ENCODE results near the gene ARHGEF12.

ARHGEF12 gene

GRCh38 chr11:120523196-120523595 is 187.0 kb downstream of the ARHGEF12 start:
- DNase-seq, result no peak

DNA sequence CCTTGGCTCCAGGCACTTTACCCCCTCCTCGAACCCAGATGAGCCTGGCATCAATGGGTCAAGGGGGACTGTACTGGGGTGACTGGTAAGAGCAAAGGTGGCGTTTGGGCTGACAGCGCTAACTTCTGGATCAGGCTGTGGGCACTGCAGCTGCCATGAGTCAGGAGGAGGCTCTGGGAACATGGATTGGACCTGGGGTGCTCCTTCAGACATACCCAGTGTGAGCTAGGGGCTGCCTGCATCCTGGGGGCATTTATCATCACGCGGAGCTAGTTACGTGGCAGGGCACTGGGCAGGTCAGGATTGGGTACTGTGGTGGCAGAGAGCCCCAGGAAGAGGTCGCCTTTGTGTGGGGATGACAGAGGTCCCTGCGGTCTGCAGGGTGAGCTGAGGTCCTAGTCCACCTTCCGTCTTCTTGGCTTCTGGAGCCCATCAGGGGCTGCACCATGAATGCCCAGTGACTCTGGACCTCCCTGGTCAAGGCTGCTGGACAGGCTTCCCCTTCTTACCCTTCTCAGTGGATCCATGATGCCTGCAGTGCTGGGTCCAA is 188.4 kb downstream of the ARHGEF12 start:
- no peak for DNase-seq

DNA sequence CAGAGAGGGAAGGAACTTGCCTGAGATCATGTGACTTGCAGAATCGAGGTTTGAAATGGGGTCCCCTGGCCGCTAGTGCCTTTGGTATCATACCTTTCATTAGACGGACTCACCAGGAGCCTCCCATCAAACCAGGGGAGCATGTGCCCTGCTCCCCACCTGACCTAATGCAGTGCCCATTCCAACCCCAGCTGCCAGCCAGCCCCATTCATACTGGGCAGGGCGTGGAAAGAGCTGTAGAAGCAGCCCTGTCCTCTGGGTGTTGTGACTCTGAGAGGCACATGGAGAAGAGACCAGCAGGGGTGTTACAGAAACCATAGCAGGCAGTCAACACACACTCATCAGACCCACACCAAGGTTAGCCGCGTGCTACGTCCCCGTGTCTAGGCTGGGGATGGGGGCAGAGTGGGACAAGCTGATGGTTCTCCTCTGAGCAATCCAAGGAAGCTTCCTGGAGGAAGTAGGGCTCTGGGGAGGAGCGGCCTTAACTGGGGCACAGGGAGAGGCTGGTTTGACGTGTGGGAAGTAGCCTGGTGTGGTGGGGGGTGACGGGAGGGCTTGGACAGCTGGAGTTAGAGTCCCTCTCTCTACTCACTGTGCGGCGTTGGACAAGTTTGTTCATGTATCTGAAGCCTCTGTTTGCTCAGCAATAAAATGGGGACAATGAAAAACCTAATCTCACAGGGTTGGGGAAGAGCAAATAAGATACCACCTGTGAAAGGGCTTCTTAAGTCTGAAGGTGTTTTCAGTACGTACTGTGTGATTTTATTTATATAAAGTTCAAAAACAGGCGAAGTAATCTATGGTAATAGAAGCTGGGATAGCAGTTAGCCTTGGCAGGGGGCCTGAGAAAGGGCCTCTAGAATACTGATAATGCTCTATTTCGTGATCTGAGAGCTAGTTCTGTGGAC is 189.3 kb downstream of the ARHGEF12 start:
- DNase-seq, result no peak

DNA sequence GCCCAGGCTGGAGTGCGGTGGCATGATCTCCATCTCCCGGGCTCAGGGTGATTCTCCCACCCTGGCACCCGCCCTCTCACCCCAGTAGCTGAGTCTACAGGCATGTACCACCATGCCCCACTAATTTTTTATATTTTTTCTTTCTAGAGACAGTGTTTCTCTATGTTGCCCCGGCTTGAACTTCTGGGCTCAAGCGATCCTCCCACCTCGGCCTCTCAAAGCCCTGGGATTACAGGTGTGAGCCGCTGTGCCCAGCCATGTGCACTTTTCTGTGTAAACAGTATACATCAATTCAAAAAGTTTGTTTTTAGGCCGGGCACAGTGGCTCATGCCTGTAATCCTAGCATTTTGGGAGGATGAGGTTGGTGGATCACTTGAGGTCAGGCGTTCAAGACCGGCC is 190.0 kb downstream of the ARHGEF12 start:
- DNase-seq, result no peak

GRCh38 chr11:120527111-120527761 is 191.0 kb downstream of the ARHGEF12 start:
- DNase-seq, result no peak

DNA sequence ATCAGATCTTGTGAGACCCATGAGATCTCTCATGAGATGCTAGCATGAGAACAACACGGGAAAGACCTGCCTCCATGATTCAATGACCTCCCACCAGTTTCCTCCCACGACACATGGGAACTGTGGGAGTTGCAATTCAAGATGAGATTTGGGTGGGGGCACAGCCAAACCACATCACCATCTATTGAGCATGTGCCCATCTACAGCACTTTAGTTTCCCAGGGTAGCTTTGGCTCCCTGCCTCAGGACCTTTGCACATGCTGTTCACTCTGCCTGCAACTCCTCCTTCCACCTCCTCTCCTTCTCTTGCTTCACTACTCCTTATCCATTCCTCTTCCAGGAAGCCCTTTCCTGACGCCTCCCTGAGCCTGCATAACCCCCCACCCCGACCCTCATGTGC is 192.5 kb downstream of the ARHGEF12 start:
- no peak for DNase-seq

- DNase-seq, result no peak
These were observed 193.0 kb downstream of the ARHGEF12 start for GRCh38 chr11:120529214-120529613.

DNA sequence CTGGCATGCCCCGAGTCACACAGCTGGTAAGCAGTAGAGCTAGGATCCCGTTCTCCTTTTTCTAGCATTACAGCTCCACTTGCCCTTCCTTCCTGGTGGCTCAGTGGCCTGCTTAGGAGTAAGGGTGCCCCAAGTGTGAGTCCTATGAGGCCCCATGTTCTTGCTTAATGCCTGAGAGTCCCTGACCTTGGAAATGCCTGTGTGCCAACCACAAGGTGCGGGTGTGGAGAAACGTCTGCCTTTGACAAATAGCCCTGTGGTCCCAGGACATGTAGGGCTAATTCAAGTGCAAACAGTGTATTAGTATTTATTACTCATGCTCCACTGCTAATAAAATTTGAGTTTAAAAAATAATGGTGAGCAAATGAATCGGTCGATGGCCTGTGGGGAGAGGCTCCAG is 193.7 kb downstream of the ARHGEF12 start:
- no peak for DNase-seq

GRCh38 chr11:120532082-120532831 is 196.0 kb downstream of the ARHGEF12 start:
- DNase-seq, result no peak

DNA sequence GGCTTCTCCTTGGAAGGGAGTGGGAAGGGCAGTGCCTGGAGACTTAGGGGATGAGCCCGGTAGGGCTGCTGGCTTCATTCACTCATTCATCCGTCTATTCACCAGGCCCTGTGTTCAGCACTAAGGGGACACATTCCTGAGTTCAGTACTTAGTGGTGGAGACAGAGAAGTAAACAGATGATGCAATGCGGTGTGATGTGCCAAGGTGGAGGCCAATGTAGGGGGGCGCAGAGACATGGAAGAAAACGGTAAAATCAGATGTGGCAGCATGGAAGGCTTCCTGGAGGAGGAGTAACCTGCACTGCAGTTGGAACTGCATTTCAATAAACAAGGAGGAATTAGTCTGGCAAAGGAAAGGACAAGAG is 196.6 kb downstream of the ARHGEF12 start:
- DNase-seq, result no peak

DNA sequence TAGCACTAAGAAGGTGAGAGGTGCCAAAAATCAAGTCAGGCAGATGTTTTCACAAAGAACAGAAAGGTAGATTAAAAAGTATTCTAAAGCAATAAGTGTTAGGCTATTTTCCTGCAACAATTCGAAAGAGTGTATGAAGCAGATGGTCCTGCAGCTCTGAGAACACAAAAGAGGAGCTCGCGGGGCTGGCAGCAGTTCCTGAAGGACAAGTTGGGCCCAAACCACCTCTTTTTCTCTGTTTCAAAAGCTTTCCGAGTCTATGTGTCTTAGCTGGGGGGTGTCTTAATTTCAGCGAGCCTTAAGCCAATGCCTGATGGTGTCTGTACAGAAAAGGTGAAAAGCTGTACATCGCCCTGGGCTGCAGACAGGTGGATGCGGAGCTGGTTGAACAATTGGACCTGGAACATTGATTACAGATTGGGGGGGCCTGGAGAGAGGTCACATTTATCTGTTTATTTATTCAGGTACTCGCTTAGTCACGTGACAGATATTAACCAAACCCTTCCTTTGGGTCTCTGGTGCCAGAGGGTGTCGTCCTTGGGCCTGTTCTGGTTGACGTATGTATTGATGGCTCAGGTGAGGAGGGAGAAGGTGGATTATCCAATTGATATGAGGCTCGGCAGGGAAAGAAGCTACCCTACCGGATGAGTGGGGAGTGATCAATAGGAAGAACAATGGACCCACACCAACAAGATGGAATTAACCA is 200.0 kb downstream of the ARHGEF12 start:
- no peak for DNase-seq

GRCh38 chr11:120536797-120537169 is 200.6 kb downstream of the ARHGEF12 start:
- no peak for DNase-seq

DNA sequence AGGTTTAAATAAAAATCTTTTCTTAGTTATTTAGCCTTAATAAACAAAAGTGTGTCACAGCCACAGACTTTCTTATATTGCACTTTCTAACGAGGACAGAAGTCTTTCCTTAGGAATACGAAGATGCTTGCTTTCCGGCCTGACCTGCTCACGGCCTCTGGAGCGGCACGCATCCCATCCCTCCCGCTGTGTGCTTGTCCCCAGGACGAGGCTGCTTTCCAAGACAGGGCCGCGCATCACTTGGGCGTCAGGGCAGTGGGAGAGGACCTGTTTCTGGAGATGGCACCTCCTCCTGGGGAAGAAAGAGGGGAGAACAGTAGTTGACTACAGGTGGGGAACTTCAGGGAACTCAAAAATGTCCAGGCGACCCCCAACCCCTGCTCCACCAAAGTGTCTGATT is 201.8 kb downstream of the ARHGEF12 start:
- DNase-seq, result no peak

GRCh38 chr11:120538707-120539106 is 202.5 kb downstream of the ARHGEF12 start:
- no peak for DNase-seq
